Measurements from ENCODE around the gene CYP4V2. TPM values are rescaled to one million over a fixed set of nuclear protein-coding genes. Genes with fewer than 3 reads are reported as not detected.
"Not testable (repeated sequence)": the region's sequence is repeated elsewhere in the genome, so short reads cannot be mapped to it uniquely, and the experiment has no call there.

Gene CYP4V2
- polyA plus RNA-seq, 1 of the 3 experiments (the other 2 are of a cell fraction): 7.8 TPM

GRCh38 chr4:186240848-186241491, 49.6 kb downstream of the CYP4V2 start:
- ChIA-PET CTCF (no interaction called here), POLR2A (no interaction called here)
- Histone ChIP-seq H3K9me2 (no peaks in the 10 kb centered on the region), H3K36me3 (replicated peaks in 1 of 2; ENCODE audit: control insufficient read depth in 1 of 2, insufficient read depth in 2 of 2, low read length in 1 of 2) (no peaks in the 10 kb centered on the region), H3K4me1 (ENCODE audit: control insufficient read depth in 1 of 2, insufficient read depth in 2 of 2, low read depth in 1 of 2, low read length in 1 of 2) (no peaks in the 10 kb centered on the region; a peak in 1 of 4 replicates), H3K27ac (ENCODE audit: low read depth in 2 of 2, low read length in 1 of 2) (no peak overlapping the region), H4K20me1 (ENCODE audit: insufficient read depth) (no peaks in the 10 kb centered on the region), H3K27me3 (ENCODE audit: insufficient read depth) (no peaks in the 10 kb centered on the region), H3K79me2 (ENCODE audit: insufficient read depth) (no peaks in the 10 kb centered on the region), H3K9ac (no peak overlapping the region), H3K4me3 (ENCODE audit: low read depth in 2 of 2, low read length in 1 of 2) (no peak overlapping the region), H2AFZ (ENCODE audit: low read depth) (no peak overlapping the region), H3K4me2 (no peak overlapping the region), H3K9me3 (no peaks in the 10 kb centered on the region), H3F3A (replicated peaks; ENCODE audit: insufficient read depth) (no peaks in the 10 kb centered on the region)
- 14% methylated on average over 7 of the region's 7 CpGs for WGBS (ENCODE audit: low lambda C conversion rate)
- no peak for DNase-seq
- TF ChIP-seq EZH2phosphoT487 (IDR thresholded peaks at IDR 0.05; ENCODE audit: borderline replicate concordance, low read depth): no peak
- TF ChIP-seq MXI1 (IDR thresholded peaks at IDR 0.05; ENCODE audit: low read depth, low read length): no peak
- TF ChIP-seq, protein P1, sequence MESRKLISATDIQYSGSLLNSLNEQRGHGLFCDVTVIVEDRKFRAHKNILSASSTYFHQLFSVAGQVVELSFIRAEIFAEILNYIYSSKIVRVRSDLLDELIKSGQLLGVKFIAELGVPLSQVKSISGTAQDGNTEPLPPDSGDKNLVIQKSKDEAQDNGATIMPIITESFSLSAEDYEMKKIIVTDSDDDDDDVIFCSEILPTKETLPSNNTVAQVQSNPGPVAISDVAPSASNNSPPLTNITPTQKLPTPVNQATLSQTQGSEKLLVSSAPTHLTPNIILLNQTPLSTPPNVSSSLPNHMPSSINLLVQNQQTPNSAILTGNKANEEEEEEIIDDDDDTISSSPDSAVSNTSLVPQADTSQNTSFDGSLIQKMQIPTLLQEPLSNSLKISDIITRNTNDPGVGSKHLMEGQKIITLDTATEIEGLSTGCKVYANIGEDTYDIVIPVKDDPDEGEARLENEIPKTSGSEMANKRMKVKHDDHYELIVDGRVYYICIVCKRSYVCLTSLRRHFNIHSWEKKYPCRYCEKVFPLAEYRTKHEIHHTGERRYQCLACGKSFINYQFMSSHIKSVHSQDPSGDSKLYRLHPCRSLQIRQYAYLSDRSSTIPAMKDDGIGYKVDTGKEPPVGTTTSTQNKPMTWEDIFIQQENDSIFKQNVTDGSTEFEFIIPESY (IDR thresholded peaks at IDR 0.05; ENCODE audit: borderline replicate concordance, low read depth): no peak
- TF ChIP-seq POLR2AphosphoS5 (IDR thresholded peaks at IDR 0.05; ENCODE audit: low read depth, low read length): no peak
- TF ChIP-seq GABPA (IDR thresholded peaks at IDR 0.05; ENCODE audit: low read depth): no peak
- TF ChIP-seq, protein P2, sequence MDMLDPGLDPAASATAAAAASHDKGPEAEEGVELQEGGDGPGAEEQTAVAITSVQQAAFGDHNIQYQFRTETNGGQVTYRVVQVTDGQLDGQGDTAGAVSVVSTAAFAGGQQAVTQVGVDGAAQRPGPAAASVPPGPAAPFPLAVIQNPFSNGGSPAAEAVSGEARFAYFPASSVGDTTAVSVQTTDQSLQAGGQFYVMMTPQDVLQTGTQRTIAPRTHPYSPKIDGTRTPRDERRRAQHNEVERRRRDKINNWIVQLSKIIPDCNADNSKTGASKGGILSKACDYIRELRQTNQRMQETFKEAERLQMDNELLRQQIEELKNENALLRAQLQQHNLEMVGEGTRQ (IDR thresholded peaks at IDR 0.05; ENCODE audit: borderline replicate concordance, low read depth, low read length): no peak
- TF ChIP-seq CTCF (IDR thresholded peaks at IDR 0.05): no peak

GRCh38 chr4:186241616-186242015, 50.2 kb downstream of the CYP4V2 start:
- no peaks in the 10 kb centered on the region for H4K20me1 ChIP-seq (ENCODE audit: insufficient read depth)
- no peak overlapping the region for H3K9ac ChIP-seq
- WGBS (ENCODE audit: low lambda C conversion rate): 50% methylated on average over 4 of the region's 4 CpGs
- H3K27ac ChIP-seq (ENCODE audit: low read depth in 2 of 2, low read length in 1 of 2): no peak overlapping the region
- H3K36me3 ChIP-seq (replicated peaks in 1 of 2; ENCODE audit: control insufficient read depth in 1 of 2, insufficient read depth in 2 of 2, low read length in 1 of 2): no peaks in the 10 kb centered on the region
- H3K27me3 ChIP-seq (ENCODE audit: insufficient read depth): no peaks in the 10 kb centered on the region
- H3K79me2 ChIP-seq (ENCODE audit: insufficient read depth): no peaks in the 10 kb centered on the region
- ChIA-PET POLR2A (no interaction called here), CTCF (no interaction called here)
- H3F3A ChIP-seq (replicated peaks; ENCODE audit: insufficient read depth): no peaks in the 10 kb centered on the region
- TF ChIP-seq TAF1 (IDR thresholded peaks at IDR 0.05; ENCODE audit: borderline replicate concordance, low read depth, low read length) (no peak), MEF2A (IDR thresholded peaks at IDR 0.05; ENCODE audit: borderline replicate concordance, low read depth) (no peak), GATA2 (CRISPR knock-in tag; IDR thresholded peaks at IDR 0.05) (no peak), MAX (IDR thresholded peaks at IDR 0.05; ENCODE audit: low read depth) (no peak), POLR2AphosphoS5 (IDR thresholded peaks at IDR 0.05; ENCODE audit: low read depth, low read length) (no peak), FOSL2 (IDR thresholded peaks at IDR 0.05; ENCODE audit: borderline replicate concordance, low read depth) (no peak)
- no peak for DNase-seq
- H3K4me2 ChIP-seq: no peak overlapping the region
- H3K4me3 ChIP-seq (ENCODE audit: low read depth in 2 of 2, low read length in 1 of 2): no peak overlapping the region
- H3K9me2 ChIP-seq: no peaks in the 10 kb centered on the region
- no peaks in the 10 kb centered on the region for H3K9me3 ChIP-seq
- H3K4me1 ChIP-seq (ENCODE audit: control insufficient read depth in 1 of 2, insufficient read depth in 2 of 2, low read depth in 1 of 2, low read length in 1 of 2): no peaks in the 10 kb centered on the region; a peak in 1 of 4 replicates
- H2AFZ ChIP-seq (ENCODE audit: low read depth): no peak overlapping the region

DNA sequence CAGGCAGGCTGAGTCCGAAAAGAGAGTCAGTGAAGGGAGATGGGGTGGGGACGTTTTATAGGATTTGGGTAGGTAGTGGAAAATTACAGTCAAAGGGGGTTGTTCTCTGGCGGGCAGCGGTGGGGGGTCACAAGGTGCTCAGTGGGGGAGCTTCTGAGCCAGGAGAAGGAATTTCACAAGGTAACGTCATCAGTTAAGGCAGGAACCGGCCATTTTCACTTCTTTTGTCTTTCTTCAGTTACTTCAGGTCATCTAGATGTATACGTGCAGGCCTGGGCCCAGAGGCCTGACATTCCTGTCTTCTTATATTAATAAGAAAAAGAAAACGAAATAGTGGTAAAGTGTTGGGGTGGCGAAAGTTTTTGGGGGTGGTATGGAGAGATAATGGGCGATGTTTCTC, 50.7 kb downstream of the CYP4V2 start:
- H3K9ac ChIP-seq; H3K9me3 ChIP-seq; H3K9me2 ChIP-seq; DNase-seq; H3K27me3 ChIP-seq (ENCODE audit: insufficient read depth); H3K79me2 ChIP-seq (ENCODE audit: insufficient read depth); H3K27ac ChIP-seq (ENCODE audit: low read depth in 2 of 2, low read length in 1 of 2); H4K20me1 ChIP-seq (ENCODE audit: insufficient read depth); H3F3A ChIP-seq (replicated peaks; ENCODE audit: insufficient read depth); H3K4me3 ChIP-seq (ENCODE audit: low read depth in 2 of 2, low read length in 1 of 2); H3K4me1 ChIP-seq (ENCODE audit: control insufficient read depth in 1 of 2, insufficient read depth in 2 of 2, low read depth in 1 of 2, low read length in 1 of 2); H2AFZ ChIP-seq (ENCODE audit: low read depth); H3K4me2 ChIP-seq; POLR2A ChIA-PET; CTCF ChIA-PET; H3K36me3 ChIP-seq (replicated peaks in 1 of 2; ENCODE audit: control insufficient read depth in 1 of 2, insufficient read depth in 2 of 2, low read length in 1 of 2): not testable (repeated sequence)
- 33% methylated on average over 10 of the region's 10 CpGs for WGBS (ENCODE audit: low lambda C conversion rate)

Measured in SK-N-SH (cell line).